Kidney epithelial cell (primary cell): Measurements from ENCODE around the gene ABCB4. TPM values are rescaled to one million over a fixed set of nuclear protein-coding genes. Genes with fewer than 3 reads are reported as not detected.

Experiments
- DNase-seq: peaks from one replicate; pipeline ENCODE4 v3.0.0-alpha.2; 2010; ENCODE audit warnings: low read depth
- H3K27me3 ChIP-seq: 2 replicates; pipeline ENCODE4 v1.6.0; 2011; ENCODE audit warnings: low read length; ENCODE audit not compliant: control insufficient read depth, insufficient read depth
- H3K36me3 ChIP-seq: 2 replicates; pipeline ENCODE4 v1.5.1; 2011; ENCODE audit warnings: low read length; ENCODE audit not compliant: control insufficient read depth, insufficient read depth
- H3K4me3 ChIP-seq: 2 replicates; pipeline ENCODE4 v1.5.1; 2011; ENCODE audit warnings: low read depth, mild to moderate bottlenecking, control low read depth, low read length
- total RNA-seq: library from RNA; depleted of rRNA; stranded (reverse); fragments of >200 nt; gene quantifications from 2 replicates; pipeline ENCODE4 v1.2.3, GENCODE V29; 2015
- TF ChIP-seq, protein P1 (sequence below): IDR thresholded peaks from 2 replicates; pipeline ENCODE4 v1.5.1; 2011; ENCODE audit warnings: mild to moderate bottlenecking, moderate library complexity, low read length, control low read depth, inconsistent platforms; ENCODE audit not compliant: insufficient read depth, poor library complexity, severe bottlenecking

Gene ABCB4
- total RNA-seq, 1 donor from 2014 or later = 6.4 TPM

- no peaks in the 10 kb centered on the region for H3K36me3 ChIP-seq
- TF ChIP-seq, protein P1, sequence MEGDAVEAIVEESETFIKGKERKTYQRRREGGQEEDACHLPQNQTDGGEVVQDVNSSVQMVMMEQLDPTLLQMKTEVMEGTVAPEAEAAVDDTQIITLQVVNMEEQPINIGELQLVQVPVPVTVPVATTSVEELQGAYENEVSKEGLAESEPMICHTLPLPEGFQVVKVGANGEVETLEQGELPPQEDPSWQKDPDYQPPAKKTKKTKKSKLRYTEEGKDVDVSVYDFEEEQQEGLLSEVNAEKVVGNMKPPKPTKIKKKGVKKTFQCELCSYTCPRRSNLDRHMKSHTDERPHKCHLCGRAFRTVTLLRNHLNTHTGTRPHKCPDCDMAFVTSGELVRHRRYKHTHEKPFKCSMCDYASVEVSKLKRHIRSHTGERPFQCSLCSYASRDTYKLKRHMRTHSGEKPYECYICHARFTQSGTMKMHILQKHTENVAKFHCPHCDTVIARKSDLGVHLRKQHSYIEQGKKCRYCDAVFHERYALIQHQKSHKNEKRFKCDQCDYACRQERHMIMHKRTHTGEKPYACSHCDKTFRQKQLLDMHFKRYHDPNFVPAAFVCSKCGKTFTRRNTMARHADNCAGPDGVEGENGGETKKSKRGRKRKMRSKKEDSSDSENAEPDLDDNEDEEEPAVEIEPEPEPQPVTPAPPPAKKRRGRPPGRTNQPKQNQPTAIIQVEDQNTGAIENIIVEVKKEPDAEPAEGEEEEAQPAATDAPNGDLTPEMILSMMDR = no peak
Measured at GRCh38 chr7:87395442-87396020, 79.9 kb downstream of the ABCB4 start.

DNA sequence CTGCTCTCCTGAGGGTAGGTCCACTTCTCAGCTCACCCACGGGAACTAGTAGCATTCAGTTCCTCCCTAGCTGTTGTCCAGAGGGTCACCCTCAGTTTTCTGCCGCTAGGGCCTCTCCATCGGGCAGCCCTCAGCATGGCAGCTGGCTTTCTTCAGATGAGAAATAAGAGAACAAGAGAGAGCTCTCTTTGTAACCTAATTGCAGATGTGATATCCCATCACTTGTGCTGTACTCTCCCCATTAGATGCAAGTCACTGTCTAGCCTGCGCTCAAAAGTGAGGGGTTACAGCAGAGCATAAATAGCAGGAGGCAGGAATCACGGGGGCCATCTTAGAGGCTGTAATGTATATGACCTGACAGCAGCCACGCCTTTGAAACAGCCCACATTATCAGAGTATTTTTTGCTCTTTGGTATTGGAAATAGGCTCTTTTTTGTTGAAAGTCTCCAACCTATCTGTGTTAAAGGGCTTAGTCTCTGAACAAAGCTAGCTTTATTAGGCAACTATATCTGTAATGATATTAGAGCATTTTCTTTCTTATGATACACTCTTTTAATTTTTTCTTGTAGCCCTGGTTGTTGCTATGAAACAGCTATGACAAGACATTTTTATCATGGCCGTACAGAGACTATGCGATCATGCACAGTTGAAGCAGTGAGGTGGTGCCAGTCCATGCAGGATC is 84.3 kb downstream of the ABCB4 start:
- H3K36me3 ChIP-seq = no peaks in the 10 kb centered on the region
- H3K4me3 ChIP-seq = no peak overlapping the region
- no peaks in the 10 kb centered on the region for H3K27me3 ChIP-seq
- no peak for DNase-seq
- TF ChIP-seq, protein P1 = no peak

More at GRCh38 chr7:87395442-87396020, 79.9 kb downstream of the ABCB4 start:
- DNase-seq = no peak
- Histone ChIP-seq H3K4me3 (no peak overlapping the region), H3K27me3 (no peaks in the 10 kb centered on the region)

GRCh38 chr7:87380905-87381304 is 94.6 kb downstream of the ABCB4 start:
- TF ChIP-seq, protein P1 = no peak

GRCh38 chr7:87375662-87376435 is 99.6 kb downstream of the ABCB4 start:
- DNase-seq = no peak
- TF ChIP-seq, protein P1 = no peak
- H3K27me3 ChIP-seq = no peaks in the 10 kb centered on the region
- H3K36me3 ChIP-seq = no peaks in the 10 kb centered on the region
- no peak overlapping the region for H3K4me3 ChIP-seq

More at GRCh38 chr7:87380905-87381304, 94.6 kb downstream of the ABCB4 start:
- Histone ChIP-seq H3K36me3 (no peaks in the 10 kb centered on the region), H3K27me3 (no peaks in the 10 kb centered on the region), H3K4me3 (no peak overlapping the region)
- no peak for DNase-seq

DNA sequence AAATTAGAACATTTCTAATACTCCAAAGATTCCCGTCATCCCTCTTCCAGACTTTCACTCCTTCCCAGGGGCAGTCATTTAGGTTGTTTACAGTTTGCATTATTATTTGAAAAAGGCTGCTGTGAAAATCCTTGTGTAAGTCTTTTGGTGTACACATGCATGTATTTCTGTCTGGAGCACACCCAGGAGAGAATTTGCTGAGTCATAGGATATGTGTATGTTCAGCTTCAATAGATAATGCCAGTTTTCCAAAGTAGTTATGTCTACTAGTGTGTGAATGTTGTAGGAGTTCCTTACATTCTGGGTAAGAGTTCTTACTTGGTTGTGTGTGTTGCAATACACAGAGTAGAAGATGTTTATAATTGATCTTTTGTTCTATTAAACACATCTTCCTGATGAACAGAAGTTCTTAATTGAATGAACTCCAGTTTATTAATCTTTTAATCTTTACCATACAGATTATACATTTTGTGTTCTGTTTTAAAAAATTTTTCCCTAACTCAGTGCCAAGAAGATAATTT is 104.8 kb downstream of the ABCB4 start:
- TF ChIP-seq, protein P1 = no peak
- Histone ChIP-seq H3K27me3 (no peaks in the 10 kb centered on the region), H3K4me3 (no peak overlapping the region), H3K36me3 (no peaks in the 10 kb centered on the region)
- no peak for DNase-seq
